Uterus (tissue), 2 donors: ENCODE measurements around the gene C22orf39.

Experiments
- POLR2A ChIP-seq, 2 donors: fragments of 450-650 bp; IDR thresholded peaks; one replicate each; pipeline ENCODE4 v1.6.1; 2016; ENCODE audit warnings: antibody characterized with exemption in 2 of 2, mild to moderate bottlenecking in 1 of 2, moderate library complexity in 1 of 2
- TF ChIP-seq, protein P1 (sequence below), 4 experiments: fragments of 200-600 bp in 2 of 4; fragments of 450-650 bp in 2 of 4; sonication (generic) in 2 of 4; IDR thresholded peaks; one replicate each; pipeline ENCODE4 v1.5.1; 2016 to 2019; ENCODE audit warnings: antibody characterized with exemption in 4 of 4, mild to moderate bottlenecking in 2 of 4, moderate library complexity in 1 of 4

DNA sequence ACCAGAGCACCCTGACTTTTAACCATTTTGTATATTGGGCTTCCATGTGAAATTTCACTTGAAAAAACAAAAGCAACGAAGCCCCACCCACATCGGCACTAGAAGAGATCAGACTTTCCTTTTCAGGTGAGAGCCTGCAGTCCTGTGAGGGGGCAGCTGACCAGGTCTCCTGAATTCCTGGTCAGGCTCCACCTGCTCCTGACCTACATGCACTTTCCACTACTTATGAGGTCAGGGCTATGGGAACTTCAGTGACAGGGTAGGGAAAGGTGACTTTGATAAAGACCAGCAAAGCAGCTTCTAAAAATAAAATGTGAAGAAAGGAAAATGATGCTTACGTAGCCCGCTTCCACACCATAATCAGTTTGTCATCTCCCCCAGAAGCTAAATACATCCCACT, 40.7 kb downstream of the C22orf39 start:
- TF ChIP-seq, protein P1, sequence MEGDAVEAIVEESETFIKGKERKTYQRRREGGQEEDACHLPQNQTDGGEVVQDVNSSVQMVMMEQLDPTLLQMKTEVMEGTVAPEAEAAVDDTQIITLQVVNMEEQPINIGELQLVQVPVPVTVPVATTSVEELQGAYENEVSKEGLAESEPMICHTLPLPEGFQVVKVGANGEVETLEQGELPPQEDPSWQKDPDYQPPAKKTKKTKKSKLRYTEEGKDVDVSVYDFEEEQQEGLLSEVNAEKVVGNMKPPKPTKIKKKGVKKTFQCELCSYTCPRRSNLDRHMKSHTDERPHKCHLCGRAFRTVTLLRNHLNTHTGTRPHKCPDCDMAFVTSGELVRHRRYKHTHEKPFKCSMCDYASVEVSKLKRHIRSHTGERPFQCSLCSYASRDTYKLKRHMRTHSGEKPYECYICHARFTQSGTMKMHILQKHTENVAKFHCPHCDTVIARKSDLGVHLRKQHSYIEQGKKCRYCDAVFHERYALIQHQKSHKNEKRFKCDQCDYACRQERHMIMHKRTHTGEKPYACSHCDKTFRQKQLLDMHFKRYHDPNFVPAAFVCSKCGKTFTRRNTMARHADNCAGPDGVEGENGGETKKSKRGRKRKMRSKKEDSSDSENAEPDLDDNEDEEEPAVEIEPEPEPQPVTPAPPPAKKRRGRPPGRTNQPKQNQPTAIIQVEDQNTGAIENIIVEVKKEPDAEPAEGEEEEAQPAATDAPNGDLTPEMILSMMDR (IDR thresholded peaks at IDR 0.05) = no peak
- no peak for TF ChIP-seq POLR2A (IDR thresholded peaks at IDR 0.05)
